DMS 273 (cell line): Measurements from ENCODE around the gene NINJ1.
A peak's percentile ranks its signal among the peaks of the same experiment; 100 is the strongest.
"Not testable (repeated sequence)": the region's sequence is repeated elsewhere in the genome, so short reads cannot be mapped to it uniquely, and the experiment has no call there.

Source experiments
- DNase-seq: peaks from one replicate; lab custom pipeline; 2025; ENCODE audit not compliant: unreplicated experiment; lab: John Stamatoyannopoulos, UW

Gene NINJ1

DNA sequence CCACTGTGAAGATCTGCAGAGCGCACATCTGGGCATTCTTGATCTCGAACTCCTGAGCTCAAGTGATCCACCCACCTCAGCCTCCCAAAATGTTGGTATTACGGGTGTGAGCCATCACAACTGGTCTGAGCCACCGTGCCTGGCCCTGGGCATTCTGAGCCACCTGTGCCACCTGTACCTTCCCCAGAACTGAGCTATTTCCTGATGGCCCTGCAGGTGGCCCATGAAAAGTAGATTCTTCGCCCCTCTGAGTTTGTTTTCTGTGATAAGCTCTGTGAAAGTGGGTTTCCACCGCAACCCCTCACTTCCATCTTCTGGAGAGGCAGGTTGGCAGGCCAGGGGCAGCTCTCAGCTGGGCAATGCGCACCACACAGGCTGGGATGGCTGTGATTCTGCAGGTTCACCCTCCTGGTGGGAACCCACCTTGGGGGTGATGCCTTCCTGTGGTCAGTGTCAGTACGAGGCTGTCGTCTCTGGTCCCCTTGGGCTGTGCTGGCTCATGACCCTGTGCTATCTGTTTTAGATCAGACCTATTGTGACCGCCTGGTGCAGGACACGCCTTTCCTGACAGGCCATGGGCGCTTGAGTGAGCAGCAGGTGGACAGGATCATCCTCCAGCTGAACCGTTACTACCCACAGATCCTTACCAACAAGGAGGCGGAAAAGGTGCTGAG lies 26.8 kb downstream of the NINJ1 start:
- no peak for DNase-seq

DNA sequence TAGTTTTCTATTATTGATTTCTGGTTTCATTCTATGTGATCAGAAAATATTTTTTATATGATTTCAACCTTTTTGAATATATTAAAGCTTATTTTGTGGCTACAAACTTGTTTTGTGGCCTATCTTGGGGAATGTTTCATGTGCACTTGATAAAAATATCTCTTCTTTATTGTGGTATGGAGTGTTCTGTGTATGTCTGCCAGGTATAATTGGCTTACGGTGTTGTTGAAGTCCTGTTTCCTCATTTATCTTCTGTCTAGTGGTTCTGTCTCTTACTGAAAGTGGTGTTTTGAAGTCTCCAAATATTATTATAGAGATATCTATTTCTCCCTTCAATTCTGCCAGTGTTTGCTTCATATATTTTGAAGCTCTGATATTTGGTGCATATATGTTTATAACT lies 28.4 kb downstream of the NINJ1 start:
- DNase-seq = no peak

DNA sequence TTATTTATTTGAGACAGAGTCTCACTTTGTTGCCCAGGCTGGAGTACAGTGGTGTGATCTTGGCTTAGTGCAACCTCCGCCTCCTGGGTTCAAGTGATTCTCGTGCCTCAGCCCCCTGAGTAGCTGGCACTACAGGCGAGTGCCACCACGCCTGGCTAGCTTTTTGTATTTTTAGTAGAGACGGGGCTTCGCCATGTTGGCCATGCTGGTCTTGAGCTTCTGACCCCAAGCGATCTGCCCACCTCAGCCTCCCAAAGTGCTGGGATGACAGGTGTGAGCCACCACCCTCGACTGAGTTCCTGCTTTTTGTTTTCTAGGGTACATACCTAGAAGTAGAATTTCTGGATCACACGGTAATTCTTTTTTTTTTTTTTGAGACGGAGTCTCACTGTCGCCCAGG lies 33.0 kb downstream of the NINJ1 start:
- DNase-seq = not testable (repeated sequence)

DNA sequence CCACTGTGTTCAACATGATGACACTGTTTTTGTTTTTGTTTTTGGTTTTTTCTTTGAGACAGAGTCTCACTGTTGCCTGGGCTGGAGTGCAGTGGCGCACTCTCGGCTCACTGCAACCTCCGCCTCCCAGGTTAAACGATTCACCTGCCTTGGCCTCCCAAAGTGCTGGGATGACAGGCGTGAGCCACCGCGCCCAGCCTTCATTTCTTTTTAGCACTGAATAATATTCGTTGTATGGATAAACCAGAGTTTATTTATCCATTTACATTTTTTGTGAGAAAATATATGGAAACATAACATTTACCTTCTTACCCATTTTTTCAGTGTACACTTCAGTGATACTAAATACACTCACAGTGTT lies 33.8 kb downstream of the NINJ1 start:
- DNase-seq = no peak

DNA sequence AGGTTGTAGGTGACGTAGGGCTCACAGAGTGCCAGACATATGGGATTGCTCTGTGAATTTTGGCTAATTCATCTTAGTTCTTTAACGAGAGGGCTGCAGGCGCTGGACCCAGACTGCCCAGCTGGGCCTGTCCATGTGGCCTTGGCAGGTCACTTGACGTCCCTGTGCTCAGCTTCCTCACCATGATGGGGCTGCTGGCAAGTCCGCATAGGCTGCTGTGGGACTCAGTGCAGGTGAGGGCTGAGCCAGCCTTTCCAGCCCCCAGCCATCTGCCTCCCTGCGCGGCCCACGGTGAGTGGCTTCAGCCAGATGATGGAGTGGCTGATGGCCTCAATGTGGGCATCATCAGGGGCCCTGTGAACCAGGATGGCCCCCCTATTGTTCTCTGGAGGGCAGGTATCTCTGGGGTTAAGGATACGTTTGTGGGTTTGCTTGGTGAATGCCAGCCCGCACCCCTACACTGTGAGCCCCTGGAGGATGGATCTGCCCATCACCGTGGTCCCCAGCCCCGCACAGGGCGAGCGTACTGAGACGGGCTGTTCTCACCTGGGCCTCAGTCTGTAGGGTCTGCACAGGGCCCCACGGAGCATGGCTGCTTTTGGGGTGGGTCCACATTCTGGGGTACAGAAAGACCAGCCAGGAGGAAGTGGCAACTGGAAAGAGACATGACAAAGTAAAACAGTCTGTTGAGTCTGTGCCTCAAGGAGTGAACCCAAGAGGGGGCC lies 34.3 kb downstream of the NINJ1 start:
- DNase-seq = peak; percentile 20

DNA sequence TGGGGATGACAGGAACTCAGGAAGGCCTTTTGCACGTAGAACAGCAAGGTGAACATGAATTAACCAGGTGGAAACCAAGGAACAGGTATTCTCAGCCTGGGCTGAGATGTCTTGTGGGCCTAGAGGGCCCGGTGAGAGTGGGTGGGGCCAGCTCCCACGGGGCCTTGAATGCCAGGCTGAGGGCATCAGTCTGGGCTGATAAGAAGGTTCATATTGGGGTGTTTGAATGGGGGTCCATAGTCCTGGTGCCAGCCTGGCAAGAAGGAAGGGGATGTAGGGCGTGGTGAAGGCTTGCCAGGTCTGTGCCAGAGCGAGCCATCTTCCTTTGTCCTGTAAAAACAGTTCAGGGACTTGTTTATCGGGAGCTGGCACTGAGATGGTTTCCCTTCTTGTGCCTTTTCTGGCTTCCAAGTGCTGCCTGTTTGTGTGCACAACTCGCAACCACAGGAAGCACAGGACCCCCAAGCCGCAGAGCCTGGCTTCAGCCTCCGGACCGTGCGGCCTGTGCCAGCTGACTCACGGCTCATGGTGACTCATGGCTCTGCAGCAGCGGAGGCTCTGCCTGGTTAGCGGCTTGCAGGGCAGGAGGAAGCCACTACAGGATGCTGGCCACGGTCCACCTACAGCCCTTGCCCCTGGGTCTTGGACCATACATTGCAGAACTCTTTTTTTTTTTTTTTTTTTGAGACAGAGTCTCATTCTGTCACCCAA lies 35.7 kb downstream of the NINJ1 start:
- peak; percentile 37 for DNase-seq

DNA sequence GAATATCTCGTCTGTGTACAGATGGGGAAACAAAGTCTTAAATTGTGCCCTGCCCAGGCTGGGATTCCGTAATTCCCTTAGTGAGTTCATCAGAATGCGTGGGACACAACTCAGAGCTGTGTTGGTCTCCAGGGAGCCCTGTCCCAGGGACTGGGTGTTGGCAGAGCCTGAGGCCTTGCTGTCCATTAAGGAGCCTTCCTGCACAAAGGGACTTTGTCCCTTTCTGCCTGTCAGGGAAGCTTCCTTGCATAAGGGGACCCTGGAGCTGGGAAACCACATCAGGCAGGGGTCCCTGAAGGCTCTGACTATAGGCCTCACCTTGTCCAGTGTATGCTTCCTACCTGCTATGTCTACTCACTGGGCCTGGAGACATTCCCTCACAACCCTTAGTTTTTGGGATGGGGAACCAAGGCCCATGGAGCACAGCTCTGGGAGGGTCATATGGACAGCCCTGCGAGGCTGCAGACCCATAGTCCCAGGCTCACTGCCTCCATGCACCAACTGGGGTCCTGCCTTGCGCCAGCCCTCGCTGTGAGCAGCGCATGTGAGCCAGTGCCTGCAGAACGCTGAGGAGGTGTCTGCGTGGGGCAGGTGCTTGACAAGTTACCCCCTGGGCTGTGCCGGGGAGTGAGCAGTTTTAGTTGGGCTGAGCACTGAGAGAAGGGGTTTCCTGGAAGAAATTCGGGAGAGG lies 36.4 kb downstream of the NINJ1 start:
- no peak for DNase-seq

DNA sequence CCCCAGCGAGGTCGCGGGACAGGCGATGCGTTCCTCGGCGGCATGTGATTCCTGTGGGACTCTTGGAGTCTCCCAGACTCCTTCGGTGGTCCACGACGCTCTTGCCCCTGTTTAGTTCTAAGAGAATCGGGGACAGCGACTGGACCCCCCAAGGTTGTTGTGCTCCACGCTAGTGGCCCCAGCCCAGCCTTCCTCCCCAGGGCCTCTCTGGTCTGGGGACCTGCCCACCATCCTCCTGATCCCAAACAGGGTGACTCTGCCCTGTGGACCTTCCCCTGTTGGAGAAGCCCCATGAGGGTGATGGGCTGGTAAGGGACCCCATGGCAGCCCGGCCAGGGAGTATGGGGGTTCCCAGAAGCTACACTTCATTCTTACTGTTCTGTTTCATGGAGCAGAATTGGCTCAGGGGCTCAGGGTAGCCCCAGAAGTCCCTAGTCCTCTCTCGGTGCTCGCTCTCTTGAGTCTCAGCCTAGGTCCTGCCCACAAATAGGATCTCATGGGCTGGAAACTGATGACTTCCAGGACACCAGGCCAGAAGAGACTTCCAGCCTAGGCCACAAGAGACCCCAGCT lies 37.2 kb downstream of the NINJ1 start:
- DNase-seq = no peak

DNA sequence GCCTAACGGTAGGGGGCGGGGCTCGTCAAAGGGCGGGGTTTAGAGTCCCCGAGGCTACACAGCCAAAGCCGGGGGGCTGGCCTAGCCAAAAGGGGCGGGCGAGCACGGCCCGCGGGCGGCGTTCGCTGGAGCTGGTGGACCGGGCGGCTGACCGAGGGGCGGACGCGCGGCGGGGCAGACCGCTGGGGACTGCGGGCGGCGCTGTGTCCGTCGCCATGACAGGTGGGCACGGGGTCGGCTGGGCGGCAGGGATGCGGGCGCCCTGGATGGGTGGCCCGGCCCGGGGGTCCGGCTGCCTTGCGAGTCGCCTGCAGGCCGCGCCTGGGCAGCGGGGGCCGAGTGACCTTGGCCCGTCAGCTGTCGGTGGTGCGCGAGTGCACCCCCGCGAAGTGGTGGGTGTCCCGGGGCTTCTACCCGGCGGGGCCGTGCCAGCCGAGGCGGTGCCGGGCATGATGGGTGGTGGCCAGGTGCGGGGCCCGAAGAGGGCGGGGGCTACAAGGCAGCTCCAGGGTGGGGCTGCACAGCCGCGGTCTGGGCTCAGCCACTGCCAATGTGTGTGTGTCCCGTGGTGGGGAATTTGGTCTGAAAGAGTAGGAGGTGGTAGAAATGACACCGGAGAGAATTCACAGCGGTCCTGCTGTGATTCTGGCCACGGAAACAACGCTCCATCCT lies 37.8 kb downstream of the NINJ1 start, which contains the start of gene CARD19:
CARD19 (plus strand) TSS at position 87 of the 672 bp plus-strand sequence; CDS start at position 216, 129 bp downstream.
- peak; percentile 66 for DNase-seq

DNA sequence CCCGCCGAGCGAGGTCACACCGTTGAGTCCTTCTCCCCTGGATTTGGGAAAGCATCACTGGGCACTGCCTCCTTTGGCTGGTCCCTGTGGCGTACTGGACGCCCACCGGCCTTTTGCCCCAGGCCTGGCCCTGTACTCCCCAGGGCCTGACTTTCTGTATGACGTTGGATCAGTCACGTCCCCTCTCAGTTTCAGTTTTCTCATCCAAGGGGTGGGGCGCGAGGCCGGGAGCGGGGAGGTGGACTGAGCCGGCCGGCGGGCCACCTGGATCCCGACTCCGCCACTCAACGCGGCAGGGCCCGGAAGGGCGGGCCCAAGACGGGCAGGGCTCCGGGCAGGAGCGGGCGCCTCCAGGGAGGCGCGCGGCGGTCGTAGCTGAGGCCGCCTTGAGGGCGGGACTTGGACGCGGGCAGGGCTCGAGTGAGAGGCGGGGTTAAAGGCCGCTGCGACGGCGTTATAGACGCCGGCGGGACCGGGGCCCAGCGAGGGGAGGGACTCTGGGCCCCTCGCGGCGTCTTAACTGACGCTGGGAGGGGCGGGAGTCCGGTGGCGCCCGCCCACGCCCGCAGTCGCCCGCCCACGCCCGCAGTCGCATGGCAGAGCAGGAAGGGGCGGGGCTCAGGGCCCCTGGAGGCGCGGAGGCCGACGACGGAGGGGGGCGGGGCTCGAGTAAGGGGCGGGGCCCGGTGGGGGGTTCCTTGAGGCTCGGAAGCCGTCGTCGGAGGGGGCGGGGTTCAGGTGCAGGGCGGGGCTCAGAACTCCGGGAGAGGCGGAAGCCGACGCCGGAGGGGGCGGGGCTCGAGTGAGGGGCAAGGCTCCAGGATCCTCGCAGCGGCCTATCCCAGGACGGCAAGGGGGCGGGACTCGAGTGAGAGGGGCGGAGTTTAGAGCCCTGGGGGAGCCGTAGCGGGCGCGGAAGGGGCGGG lies 38.6 kb downstream of the NINJ1 start:
- peak; percentile 100 for DNase-seq

DNA sequence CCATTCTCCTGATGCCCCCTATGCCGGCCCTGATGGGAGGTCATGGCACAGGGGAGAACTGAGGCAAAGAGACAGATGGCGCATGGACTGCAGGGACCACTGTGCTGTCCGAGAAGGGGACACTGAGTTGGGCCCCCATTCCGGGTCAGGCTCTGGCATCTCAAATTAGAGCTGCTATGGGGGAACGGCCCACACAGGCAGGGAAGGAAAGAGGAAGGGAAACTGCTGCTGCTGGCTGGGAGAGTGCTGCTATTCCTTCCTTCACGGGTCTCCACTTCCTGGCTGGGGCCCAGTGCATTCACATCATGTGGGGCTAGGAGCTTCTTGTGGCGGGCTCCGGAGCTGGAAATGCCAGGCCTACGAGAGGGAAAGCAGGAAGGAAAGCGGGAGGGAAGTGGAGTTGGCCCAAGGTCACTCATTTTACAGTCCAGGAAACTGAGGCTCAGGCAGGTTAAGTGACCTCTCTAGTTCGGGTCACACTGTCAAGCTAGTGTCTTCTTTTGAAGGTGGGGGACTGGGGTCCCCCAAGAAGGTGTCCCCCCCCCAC lies 39.3 kb downstream of the NINJ1 start:
- DNase-seq = peak; percentile 48

DNA sequence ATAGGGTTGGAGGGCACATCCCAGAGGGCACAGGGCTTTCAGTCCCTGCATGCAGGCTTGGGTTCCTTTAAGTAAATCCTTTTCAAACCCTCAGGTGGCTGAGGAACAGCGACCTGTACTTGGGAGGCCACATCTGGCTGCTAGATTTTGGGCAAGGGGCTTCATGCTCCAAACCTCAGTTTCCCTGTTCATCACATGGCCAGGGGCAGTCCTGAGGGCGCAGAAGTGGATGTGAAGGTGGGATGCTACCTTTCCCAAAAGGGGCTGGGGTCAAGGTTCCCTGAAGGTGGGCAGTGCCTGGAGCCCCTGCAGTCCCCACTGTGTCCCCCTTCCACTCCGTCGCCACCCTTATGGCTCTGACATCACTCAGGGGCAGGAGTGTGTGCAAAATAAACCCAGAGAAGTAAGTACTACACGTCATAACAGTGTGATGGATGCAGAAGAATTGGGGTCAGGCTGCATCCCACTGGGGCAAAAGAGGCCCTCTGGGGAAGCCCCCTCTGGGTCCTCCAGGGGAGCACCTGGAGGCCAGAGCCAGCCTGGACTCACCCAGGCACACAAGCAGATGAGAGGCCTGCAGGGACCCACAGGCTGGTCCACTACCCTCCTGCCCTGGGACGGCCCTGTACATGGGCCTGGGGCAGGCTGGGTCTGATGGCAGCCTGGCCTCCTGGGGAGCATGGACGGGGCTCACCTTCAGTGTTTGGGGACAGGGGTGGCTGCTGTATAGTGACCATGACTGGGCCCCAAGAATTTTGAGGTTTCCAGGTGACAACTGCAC lies 40.0 kb downstream of the NINJ1 start:
- DNase-seq = no peak

DNA sequence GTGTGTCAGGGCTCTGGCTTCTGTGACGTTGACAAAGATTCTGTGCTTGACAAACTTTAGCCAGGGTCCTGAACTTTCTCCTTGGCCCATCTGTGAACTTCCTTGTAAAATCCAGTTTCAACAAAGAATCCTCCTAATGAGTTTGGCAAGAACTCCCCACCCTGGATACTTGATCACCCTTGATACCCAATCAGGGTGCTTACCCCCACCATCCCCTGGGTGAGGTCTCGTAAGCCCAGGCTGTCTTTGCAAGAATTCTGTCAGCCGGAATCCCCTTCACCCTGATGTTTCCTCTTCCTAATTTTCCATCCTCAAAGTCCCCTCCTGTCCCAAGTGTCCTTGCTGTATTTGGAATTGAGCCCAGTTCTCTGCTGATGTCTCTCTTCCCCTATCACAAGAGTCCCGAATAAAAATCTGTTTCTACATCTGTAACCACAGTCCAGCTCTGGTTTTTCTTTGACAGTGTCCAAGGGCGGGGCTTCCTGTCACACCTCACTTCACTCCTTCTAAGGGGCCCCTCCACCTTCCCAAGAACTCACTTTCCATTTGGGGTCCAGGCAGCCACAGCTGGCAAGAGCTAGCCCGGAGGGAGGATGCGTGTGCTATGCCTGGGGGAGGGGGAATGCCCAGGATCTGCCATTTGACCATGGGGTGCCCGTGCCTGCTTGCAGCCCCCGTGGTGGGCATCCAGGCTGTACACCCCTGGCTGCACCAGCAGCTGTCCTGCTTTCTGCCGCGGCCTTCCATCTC lies 40.7 kb downstream of the NINJ1 start:
- DNase-seq = peak; percentile 41

DNA sequence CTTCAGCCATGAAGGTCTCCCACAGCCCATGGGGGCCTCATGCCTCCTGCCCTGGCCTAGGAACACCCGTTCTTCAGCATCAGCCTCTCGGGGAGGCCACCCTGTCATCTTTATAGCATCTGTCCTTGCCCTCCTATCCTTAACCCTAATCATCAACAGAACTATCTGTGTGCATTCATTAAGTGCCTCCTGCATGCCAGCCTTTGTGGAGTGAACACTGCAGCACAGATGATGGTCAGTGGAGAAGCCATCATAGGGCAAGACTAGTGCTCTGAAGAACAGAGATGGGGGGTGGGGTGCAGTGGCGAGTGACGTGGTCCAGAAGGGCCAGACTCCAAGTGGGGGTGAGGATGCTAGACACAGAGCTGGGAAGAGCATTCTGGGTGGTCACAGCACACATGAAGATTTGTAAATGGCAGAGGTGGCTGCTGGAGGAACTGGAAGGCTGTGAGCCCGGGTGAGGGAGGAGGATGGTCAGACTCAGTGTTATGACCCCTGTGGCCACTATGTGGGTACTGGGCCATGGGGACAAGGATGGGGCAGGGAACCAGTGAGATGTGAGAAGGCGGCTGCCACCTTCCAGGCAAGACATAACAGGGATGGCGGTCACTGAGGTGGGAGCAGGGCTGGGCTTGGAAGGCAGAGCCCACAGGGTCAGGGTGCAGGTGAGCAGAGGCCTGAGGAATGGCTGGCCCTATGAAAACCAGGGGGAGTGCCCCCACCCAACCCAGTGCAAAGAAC lies 41.6 kb downstream of the NINJ1 start:
- no peak for DNase-seq

DNA sequence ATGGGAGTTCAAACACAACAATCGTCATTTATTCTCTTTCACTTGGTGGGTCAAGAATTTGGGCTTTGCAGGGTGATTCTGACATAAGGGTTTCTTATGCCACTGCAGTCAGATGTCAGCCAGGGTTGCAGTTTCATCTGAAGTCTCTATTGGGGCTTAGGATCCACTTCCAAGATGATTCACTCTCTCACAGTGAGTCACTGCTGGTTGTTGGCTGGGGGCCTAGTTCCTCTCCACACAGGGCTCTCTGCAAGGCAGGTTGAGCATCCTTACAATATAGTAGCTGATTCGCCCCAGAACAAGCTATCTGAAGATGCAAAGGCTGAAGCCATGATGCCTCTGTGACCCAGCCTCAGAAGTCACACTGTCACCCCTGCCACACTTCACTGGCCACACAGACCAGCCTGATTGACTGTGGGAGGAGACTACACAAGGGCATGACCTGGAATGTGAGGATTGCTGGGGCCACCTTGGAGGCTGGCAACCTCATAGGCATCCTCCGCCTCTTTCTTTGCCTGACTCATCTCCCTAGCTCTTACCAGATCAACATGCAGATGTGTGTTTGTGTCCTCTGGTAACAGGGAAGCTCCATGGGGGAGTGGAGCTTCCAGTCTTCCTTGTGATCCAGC lies 42.5 kb downstream of the NINJ1 start:
- DNase-seq = peak; percentile 39

DNA sequence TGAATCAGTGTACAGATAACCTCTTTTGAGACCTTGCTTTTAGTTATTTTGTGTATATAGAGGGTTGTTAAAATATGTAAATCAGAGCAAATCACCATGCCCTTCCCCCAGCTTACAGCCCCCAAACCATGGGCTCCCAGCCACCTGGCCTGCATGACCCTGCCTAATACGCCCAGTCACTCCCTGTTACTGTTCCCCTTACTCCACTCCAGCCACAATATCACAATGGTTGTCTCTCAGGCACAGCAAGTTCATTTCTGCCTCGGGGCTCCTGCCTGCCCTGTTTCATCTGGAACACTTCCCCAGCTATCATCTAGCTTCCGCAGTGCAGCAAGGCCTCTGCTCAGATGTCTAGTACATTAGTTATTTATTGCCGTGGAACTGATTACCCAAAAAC lies 43.0 kb downstream of the NINJ1 start:
- DNase-seq = no peak
